ENCODE results near the gene RNF145. TPM values are rescaled to one million over a fixed set of nuclear protein-coding genes. Genes with fewer than 3 reads are reported as not detected.

The RNF145 gene
- total and polyA plus RNA-seq, 2 donors (not counting 1 experiment from before 2014, with no cell fraction given): 24.5 to 57.2 TPM

- whole genome bisulfite sequencing (ENCODE audit: insufficient coverage): under 1% methylated on average over 59 of the region's 65 CpGs
- peaks cover 55% of the 10 kb centered on the region for H3K4me1 Mint-ChIP-seq
- ChIA-PET CTCF (interaction anchor here (0.6 to 3.3 kb wide), 7 partner anchors 9 to 53 kb away, joined by 3 to 25 read pairs (median 5); no protein-coding TSS in a partner anchor), POLR2A (interaction anchor here (0.6 to 2.6 kb wide), 6 partner anchors 8 to 54 kb away, joined by 3 to 23 read pairs (median 6); no protein-coding TSS in a partner anchor)
- H3K9me3 ChIP-seq (ENCODE audit: control extremely low read depth in 1 of 3, control insufficient read depth in 2 of 3, insufficient read depth in 1 of 3, low read length in 2 of 3): no peaks in the 10 kb centered on the region
- peak overlapping the region; percentile 98 for H3K4me3 Mint-ChIP-seq
- peaks cover 9% of the 10 kb centered on the region for H4K20me1 ChIP-seq (ENCODE audit: control insufficient read depth, insufficient read depth, low read length, poor library complexity, severe bottlenecking)
- ATAC-seq (ENCODE audit: low read depth) (peak; percentile 7), DNase-seq (no peak)
- H3K4me1 ChIP-seq (ENCODE audit: control insufficient read depth in 2 of 2, insufficient read depth in 2 of 2, low read length in 2 of 2): peaks cover 44 to 52% of the 10 kb centered on the region in 2 donors
- H3K27me3 ChIP-seq (replicated peaks in 1 of 4; ENCODE audit: control extremely low read depth in 1 of 4, control insufficient read depth in 3 of 4, insufficient read depth in 4 of 4, low read length in 3 of 4): no peaks in the 10 kb centered on the region
- H3K36me3 ChIP-seq (replicated peaks in 1 of 2; ENCODE audit: control extremely low read depth in 1 of 2, control insufficient read depth in 1 of 2, extremely low read depth in 1 of 2, insufficient read depth in 2 of 2, low read length in 1 of 2): no peaks in the 10 kb centered on the region
- H3K4me3 ChIP-seq (ENCODE audit: control extremely low read depth in 1 of 5, extremely low read depth in 1 of 5, insufficient read depth in 1 of 5, low read depth in 2 of 5, low read length in 4 of 5): peak overlapping the region; percentile 62 to 91 (median 82)
- intact Hi-C loops (cut with micrococcal nuclease): loop anchor here (1.0 to 10.0 kb wide), 10 partner anchors 10 to 1476 kb away; partner anchors contain the start of genes PWWP2A, SLU7, THG1L and TTC1
- H3K27ac Mint-ChIP-seq: peak overlapping the region; percentile 97
- H3K27ac ChIP-seq (ENCODE audit: low read length in 2 of 2): peak overlapping the region; percentile 84 to 85
- H3K4me2 ChIP-seq (replicated peaks; ENCODE audit: low read depth, low read length, poor library complexity, severe bottlenecking): peak overlapping the region; percentile 83
- TF ChIP-seq CTCF (IDR thresholded peaks at IDR 0.05): no peak
- no peak for TF ChIP-seq EZH2 (IDR thresholded peaks at IDR 0.05; ENCODE audit: borderline replicate concordance, insufficient read depth, low read depth, low read length, poor library complexity, severe bottlenecking)
- peaks cover 54% of the 10 kb centered on the region for H3K79me2 ChIP-seq (ENCODE audit: control insufficient read depth, insufficient read depth, low read length)
- no peaks in the 10 kb centered on the region for H3K27me3 Mint-ChIP-seq
- peak overlapping the region; percentile 78 for H2AFZ ChIP-seq (ENCODE audit: insufficient read depth, low read depth, low read length, poor library complexity, severe bottlenecking)
- no peaks in the 10 kb centered on the region for H3K9me3 Mint-ChIP-seq (ENCODE audit: insufficient read depth)
- peak overlapping the region; percentile 77 for H3K9ac ChIP-seq (ENCODE audit: low read length)
Observed at GRCh38 chr5:159208514-159209437, 577 bp downstream of the RNF145 start.
